GM18858 (cell line): ENCODE measurements around the gene CMYA5.

Experiments used
- ATAC-seq: cut with Tn5 transposase; IDR thresholded peaks from one replicate; pipeline ENCODE4 v1.9.1; 2021; ENCODE audit not compliant: unreplicated experiment

The CMYA5 gene

GRCh38 chr5:79834098-79834753, 144.6 kb downstream of the CMYA5 start:
- ATAC-seq, result no peak

- ATAC-seq, result no peak
Measured at GRCh38 chr5:79834754-79835714, 145.4 kb downstream of the CMYA5 start.

GRCh38 chr5:79837761-79838551, 148.3 kb downstream of the CMYA5 start:
- no peak for ATAC-seq

GRCh38 chr5:79840084-79840990, 150.7 kb downstream of the CMYA5 start:
- ATAC-seq, result no peak

GRCh38 chr5:79841172-79841571, 151.5 kb downstream of the CMYA5 start:
- ATAC-seq, result no peak

- no peak for ATAC-seq
Measured at GRCh38 chr5:79842006-79842881, 152.6 kb downstream of the CMYA5 start.

- ATAC-seq, result no peak
Measured at GRCh38 chr5:79842991-79843390, 153.4 kb downstream of the CMYA5 start.

GRCh38 chr5:79843450-79844388, 154.1 kb downstream of the CMYA5 start:
- no peak for ATAC-seq

- ATAC-seq, result no peak
Measured at GRCh38 chr5:79844571-79844970, 154.9 kb downstream of the CMYA5 start.

GRCh38 chr5:79845448-79846197, 156.0 kb downstream of the CMYA5 start:
- ATAC-seq, result no peak

- ATAC-seq, result no peak
Measured at GRCh38 chr5:79846198-79846521, 156.5 kb downstream of the CMYA5 start.

- no peak for ATAC-seq
Measured at GRCh38 chr5:79847561-79847960, 157.9 kb downstream of the CMYA5 start.

- ATAC-seq, result no peak
Measured at GRCh38 chr5:79849061-79849460, 159.4 kb downstream of the CMYA5 start.
